Keratinocyte (primary cell): ENCODE data around the gene VAC14.

Experiments used
- CTCF ChIP-seq, 3 experiments: IDR thresholded peaks in 1 of 3; conservative IDR thresholded peaks in 1 of 3; optimal IDR thresholded peaks in 1 of 3; 2 replicates in 2 of 3; 3 replicates in 1 of 3; pipeline versions ENCODE3 to v1.5.1; 2011; ENCODE audit warnings: low read length in 3 of 3, mild to moderate bottlenecking in 3 of 3, moderate library complexity in 2 of 3, control low read depth in 1 of 3, inconsistent platforms in 1 of 3; ENCODE audit not compliant: insufficient read depth in 2 of 3; ENCODE audit errors: extremely low read depth in 1 of 3
- EZH2 ChIP-seq: IDR thresholded peaks from one replicate; pipeline ENCODE4 v1.6.1; 2012; ENCODE audit warnings: inconsistent platforms, mild to moderate bottlenecking, low read length, moderate library complexity

DNA sequence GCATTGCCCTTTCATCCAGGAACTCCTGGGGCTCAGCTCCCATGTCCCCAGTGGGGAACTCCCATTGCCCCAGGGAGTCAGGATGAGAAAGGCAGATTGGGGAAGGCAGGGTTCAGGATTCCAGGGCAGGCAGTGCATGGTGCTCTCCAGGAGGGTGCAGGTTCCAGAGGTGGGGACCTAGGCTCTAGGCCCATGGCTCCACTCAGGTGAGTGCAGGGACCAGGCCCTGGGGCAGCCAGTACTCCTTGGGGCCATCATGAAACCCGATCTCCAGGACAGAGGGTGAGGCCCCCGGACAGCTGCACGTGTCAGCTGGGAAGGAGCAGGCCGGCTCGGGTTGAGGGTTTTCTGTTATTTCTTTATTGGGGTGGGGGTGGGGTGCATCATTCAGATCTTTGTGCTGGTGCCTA, 113.9 kb downstream of the VAC14 start:
- no peak for TF ChIP-seq CTCF (optimal IDR thresholded peaks at IDR 0.05 in 1 of 3, IDR thresholded peaks at IDR 0.05 in 1 of 3, conservative IDR thresholded peaks at IDR 0.05 in 1 of 3; ENCODE audit: extremely low read depth in 1 of 3, insufficient read depth in 2 of 3, low read length in 3 of 3)
- TF ChIP-seq EZH2, result no peak
